Measurements from ENCODE around the gene ACOT7. TPM values are rescaled to one million over a fixed set of nuclear protein-coding genes. Genes with fewer than 3 reads are reported as not detected.

ACOT7 gene
- total RNA-seq, 4 donors from 2014 or later = 5.6 to 55.0 (median 31.0) TPM

DNA sequence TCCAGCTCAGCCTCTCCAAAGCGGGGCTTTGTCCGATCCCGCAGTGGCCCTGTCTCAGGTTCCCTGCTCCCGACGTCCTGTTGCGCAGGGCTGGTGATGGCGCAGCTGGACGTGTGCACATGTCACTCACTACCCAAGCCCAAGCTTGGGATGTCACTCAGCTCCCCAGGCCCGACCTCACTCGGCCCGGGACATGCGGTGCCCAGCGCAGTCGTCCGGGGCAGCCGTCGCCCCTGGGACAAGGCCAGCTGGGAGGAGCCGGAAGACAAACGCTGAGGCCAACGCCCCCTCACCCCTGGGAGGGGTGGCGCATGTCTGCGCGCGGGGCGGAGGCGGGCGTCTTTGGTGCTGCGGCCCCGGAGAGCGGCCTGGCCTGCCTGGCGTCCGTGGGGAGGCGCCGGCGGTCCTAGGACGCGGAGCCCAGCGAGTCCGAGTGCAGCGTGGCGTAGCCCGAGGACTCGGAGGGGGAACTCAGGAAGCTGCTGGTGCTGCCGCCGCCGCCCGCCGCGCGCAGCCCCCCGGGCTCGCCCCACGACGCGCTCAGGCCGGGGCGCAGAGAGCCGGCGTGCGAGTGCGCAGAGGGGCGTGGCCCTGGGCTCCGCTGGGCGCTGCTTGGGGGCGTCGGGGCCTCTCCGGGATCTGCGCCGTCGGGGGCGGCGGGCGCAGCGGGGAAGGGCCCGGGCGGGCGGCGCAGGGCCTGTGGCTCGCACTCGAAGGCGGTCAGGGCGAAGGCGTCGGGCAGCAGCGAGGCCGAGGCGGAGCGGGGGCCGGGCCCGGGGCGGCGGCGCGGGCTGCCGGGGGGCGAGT is 144.4 kb downstream of the ACOT7 start:
- DNase-seq = no peak
- WGBS, 2 donors (ENCODE audit: low coverage in 1 of 2) = 6% methylated on average over 40 of the region's 96 CpGs; no CpG with 5 or more reads in 1 of the 2 donors
- Histone ChIP-seq H3K4me3 (peak overlapping the region in 2 of 4 donors; percentile 18 to 28), H3K4me1 (peaks cover 14 to 35% (median 31%) of the 10 kb centered on the region in 4 donors), H3K36me3 (no peaks in the 10 kb centered on the region), H3K27ac (no peak overlapping the region), H3K9me3 (no peaks in the 10 kb centered on the region), H3K27me3 (peaks cover 85% of the 10 kb centered on the region)
- intact Hi-C loops (cut with DNase I; ENCODE audit: low total_unique reads) = loop anchor here (5.0 kb wide), 2 partner anchors 93 to 158 kb away; no protein-coding TSS in a partner anchor
- in situ Hi-C loops (cut with MboI; ENCODE audit: low pct_ligation_motif_present in 1 of 4, low pct_unique_long_range_greater_than_20kb in 1 of 4, low sequenced_read_pairs in 3 of 4) = loop anchor here in 3 of 4 donors (5.0 to 25.0 kb wide), 3 partner anchors 93 to 163 kb away; partner anchors contain the start of genes ESPN (in 1 of the 3) and HES2 (in 1 of the 3)
- TF ChIP-seq POLR2A (IDR thresholded peaks at IDR 0.05) (peak; percentile 11), EP300 (IDR thresholded peaks at IDR 0.05; ENCODE audit: low read depth) (no peak), POLR2AphosphoS5 (IDR thresholded peaks at IDR 0.05) (peak in 2 of 3 donors; percentile 7 to 20)
- TF ChIP-seq, protein P1, sequence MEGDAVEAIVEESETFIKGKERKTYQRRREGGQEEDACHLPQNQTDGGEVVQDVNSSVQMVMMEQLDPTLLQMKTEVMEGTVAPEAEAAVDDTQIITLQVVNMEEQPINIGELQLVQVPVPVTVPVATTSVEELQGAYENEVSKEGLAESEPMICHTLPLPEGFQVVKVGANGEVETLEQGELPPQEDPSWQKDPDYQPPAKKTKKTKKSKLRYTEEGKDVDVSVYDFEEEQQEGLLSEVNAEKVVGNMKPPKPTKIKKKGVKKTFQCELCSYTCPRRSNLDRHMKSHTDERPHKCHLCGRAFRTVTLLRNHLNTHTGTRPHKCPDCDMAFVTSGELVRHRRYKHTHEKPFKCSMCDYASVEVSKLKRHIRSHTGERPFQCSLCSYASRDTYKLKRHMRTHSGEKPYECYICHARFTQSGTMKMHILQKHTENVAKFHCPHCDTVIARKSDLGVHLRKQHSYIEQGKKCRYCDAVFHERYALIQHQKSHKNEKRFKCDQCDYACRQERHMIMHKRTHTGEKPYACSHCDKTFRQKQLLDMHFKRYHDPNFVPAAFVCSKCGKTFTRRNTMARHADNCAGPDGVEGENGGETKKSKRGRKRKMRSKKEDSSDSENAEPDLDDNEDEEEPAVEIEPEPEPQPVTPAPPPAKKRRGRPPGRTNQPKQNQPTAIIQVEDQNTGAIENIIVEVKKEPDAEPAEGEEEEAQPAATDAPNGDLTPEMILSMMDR (IDR thresholded peaks at IDR 0.05) = no peak

DNA sequence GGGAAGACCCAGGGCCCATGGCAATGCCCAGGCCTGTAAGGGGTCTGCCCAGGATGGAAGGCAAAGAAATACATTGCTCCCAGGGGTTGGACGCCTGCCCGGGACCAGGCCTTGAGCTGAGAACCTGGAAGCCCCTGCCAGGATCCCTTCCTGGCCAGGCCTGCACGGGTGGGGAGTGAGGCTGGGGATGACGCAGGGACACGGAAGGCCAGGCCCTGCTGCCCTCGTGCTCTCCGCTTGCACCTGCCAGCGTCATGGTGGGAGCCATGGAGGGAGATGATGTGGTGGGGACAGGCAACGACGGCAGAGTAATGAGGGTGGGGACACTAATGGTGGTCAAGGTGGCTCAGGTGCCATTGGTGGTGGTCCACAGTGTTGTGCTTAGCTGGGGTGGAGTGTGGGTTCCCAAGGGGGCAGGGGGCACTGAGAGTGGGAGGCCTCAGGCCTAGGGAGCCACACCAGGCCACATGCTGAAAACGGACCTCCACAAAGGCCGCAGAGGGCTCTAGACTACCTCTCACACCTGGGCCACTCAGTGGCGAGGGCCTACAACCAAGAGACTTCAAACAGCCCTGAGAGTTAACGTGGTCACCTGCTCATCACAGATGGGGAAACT is 145.3 kb downstream of the ACOT7 start:
- Histone ChIP-seq H3K27ac (no peak overlapping the region), H3K9me3 (no peaks in the 10 kb centered on the region), H3K4me1 (peaks cover 14 to 35% (median 31%) of the 10 kb centered on the region in 4 donors), H3K4me3 (no peak overlapping the region), H3K27me3 (peaks cover 93% of the 10 kb centered on the region), H3K36me3 (no peaks in the 10 kb centered on the region)
- no peak for DNase-seq
- intact Hi-C loops (cut with DNase I; ENCODE audit: low total_unique reads) (loop anchor here (5.0 kb wide), 2 partner anchors 94 to 159 kb away; no protein-coding TSS in a partner anchor), in situ Hi-C loops (cut with MboI; ENCODE audit: low pct_ligation_motif_present in 1 of 4, low pct_unique_long_range_greater_than_20kb in 1 of 4, low sequenced_read_pairs in 3 of 4) (loop anchor here in 3 of 4 donors (5.0 to 25.0 kb wide), 3 partner anchors 94 to 164 kb away; partner anchors contain the start of genes ESPN (in 1 of the 3) and HES2 (in 1 of the 3))
- TF ChIP-seq POLR2A (IDR thresholded peaks at IDR 0.05) (no peak), POLR2AphosphoS5 (IDR thresholded peaks at IDR 0.05) (no peak), EP300 (IDR thresholded peaks at IDR 0.05; ENCODE audit: low read depth) (no peak)
- TF ChIP-seq, protein P1 (IDR thresholded peaks at IDR 0.05) = no peak
- 79% methylated on average over 14 of the region's 14 CpGs; no CpG with 5 or more reads in 1 of the 2 donors for WGBS, 2 donors (ENCODE audit: low coverage in 1 of 2)

DNA sequence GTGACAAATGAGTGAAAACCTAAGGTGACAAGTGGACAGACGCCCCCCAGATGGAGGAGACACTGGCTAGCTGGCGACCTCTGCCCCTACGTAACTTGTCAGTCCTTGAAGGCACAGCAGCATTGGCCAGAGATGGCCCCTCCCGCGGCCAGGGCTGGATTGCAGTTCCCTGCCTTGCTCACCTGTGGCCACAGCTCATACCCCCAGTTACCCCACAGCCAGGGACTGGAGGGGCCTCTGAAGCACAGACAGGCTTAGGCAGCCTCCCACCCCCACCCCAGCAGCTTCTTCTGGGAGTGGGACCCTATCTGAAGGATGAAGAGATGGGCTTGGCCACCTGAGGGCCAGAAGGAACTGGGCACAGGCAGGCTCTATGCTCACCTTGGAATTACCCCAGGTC is 145.9 kb downstream of the ACOT7 start:
- TF ChIP-seq POLR2AphosphoS5 (IDR thresholded peaks at IDR 0.05) = no peak
- TF ChIP-seq EP300 (IDR thresholded peaks at IDR 0.05; ENCODE audit: low read depth) = no peak
- TF ChIP-seq, protein P1 (IDR thresholded peaks at IDR 0.05) = no peak
- TF ChIP-seq POLR2A (IDR thresholded peaks at IDR 0.05) = no peak
- Histone ChIP-seq H3K36me3 (no peaks in the 10 kb centered on the region), H3K9me3 (no peaks in the 10 kb centered on the region), H3K27ac (no peak overlapping the region), H3K4me1 (peaks cover 14 to 36% (median 31%) of the 10 kb centered on the region in 4 donors), H3K4me3 (no peak overlapping the region), H3K27me3 (peaks cover 96% of the 10 kb centered on the region)
- WGBS, 2 donors (ENCODE audit: low coverage in 1 of 2) = 53 to 54% methylated on average over 2 to 5 of the region's 5 CpGs
- in situ Hi-C loops (cut with MboI; ENCODE audit: low pct_ligation_motif_present in 1 of 4, low pct_unique_long_range_greater_than_20kb in 1 of 4, low sequenced_read_pairs in 3 of 4) = loop anchor here in 3 of 4 donors (5.0 to 25.0 kb wide), 3 partner anchors 95 to 165 kb away; partner anchors contain the start of genes ESPN (in 1 of the 3) and HES2 (in 1 of the 3)
- intact Hi-C loops (cut with DNase I; ENCODE audit: low total_unique reads) = loop anchor here (5.0 kb wide), 2 partner anchors 95 to 160 kb away; no protein-coding TSS in a partner anchor
- no peak for DNase-seq

Measured in transverse colon (tissue), 4 donors.